ENCODE data around the gene UNC50.

DNA sequence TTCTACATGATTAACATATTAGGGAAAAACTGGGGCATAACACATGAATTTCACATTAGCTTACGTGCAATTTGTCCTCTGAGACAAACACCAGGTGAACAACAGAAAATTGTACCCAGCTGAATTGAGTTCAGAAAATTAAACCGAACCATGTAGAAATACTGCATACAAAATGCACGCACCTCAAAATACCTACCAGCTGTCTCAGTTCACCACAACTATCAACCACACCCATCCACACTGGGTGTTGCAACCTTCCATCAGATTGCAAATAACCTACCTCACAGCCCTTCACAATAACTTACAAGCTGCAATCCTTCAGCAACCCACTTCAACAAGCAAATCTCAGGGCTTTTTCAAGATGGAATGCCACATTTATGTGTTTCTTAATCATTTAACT lies 55.9 kb downstream of the UNC50 start:
- TF ChIP-seq, protein P1, sequence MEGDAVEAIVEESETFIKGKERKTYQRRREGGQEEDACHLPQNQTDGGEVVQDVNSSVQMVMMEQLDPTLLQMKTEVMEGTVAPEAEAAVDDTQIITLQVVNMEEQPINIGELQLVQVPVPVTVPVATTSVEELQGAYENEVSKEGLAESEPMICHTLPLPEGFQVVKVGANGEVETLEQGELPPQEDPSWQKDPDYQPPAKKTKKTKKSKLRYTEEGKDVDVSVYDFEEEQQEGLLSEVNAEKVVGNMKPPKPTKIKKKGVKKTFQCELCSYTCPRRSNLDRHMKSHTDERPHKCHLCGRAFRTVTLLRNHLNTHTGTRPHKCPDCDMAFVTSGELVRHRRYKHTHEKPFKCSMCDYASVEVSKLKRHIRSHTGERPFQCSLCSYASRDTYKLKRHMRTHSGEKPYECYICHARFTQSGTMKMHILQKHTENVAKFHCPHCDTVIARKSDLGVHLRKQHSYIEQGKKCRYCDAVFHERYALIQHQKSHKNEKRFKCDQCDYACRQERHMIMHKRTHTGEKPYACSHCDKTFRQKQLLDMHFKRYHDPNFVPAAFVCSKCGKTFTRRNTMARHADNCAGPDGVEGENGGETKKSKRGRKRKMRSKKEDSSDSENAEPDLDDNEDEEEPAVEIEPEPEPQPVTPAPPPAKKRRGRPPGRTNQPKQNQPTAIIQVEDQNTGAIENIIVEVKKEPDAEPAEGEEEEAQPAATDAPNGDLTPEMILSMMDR (optimal IDR thresholded peaks at IDR 0.05 in 1 of 3, IDR thresholded peaks at IDR 0.05 in 1 of 3, conservative IDR thresholded peaks at IDR 0.05 in 1 of 3; ENCODE audit: extremely low read depth in 1 of 3, insufficient read depth in 2 of 3, low read length in 3 of 3) = no peak
- TF ChIP-seq EZH2 (IDR thresholded peaks at IDR 0.05; ENCODE audit: low read length) = no peak

All from keratinocyte (primary cell).